ENCODE measurements around the gene TRIM3. TPM values are rescaled to one million over a fixed set of nuclear protein-coding genes. Genes with fewer than 3 reads are reported as not detected.

The TRIM3 gene
- total and polyA plus RNA-seq, 2 donors (not counting 1 experiment from before 2014, with no cell fraction given) = 11.4 to 20.1 TPM

Other genes with a start within 250 kb of the TRIM3 start
- gene FHIP1B, start 239.3 kb downstream of the TRIM3 start, total RNA-seq = 44.1 and 48.3 TPM in 2 replicates
- gene FHIP1B, start 239.3 kb downstream of the TRIM3 start, polyA plus RNA-seq = 17.1 and 37.1 TPM in 2 replicates
- gene CNGA4, start 234.9 kb downstream of the TRIM3 start, total RNA-seq = 0.22 and 0.79 TPM in 2 replicates
- gene CNGA4, start 234.9 kb downstream of the TRIM3 start, polyA plus RNA-seq = 0.40 and 1.9 TPM in 2 replicates
- not detected in 2 replicates for gene CCKBR, start 214.1 kb downstream of the TRIM3 start, total RNA-seq
- gene CCKBR, start 214.1 kb downstream of the TRIM3 start, polyA plus RNA-seq = not detected in 2 replicates
- not detected in 2 replicates for gene CAVIN3, start 153.4 kb downstream of the TRIM3 start, total RNA-seq
- gene CAVIN3, start 153.4 kb downstream of the TRIM3 start, polyA plus RNA-seq = not detected in 2 replicates
- gene SMPD1, start 83.5 kb downstream of the TRIM3 start, total RNA-seq = 18.3 TPM in 2 replicates
- 30.7 and 32.0 TPM in 2 replicates for gene SMPD1, start 83.5 kb downstream of the TRIM3 start, polyA plus RNA-seq
- gene APBB1, start 54.8 kb downstream of the TRIM3 start, total RNA-seq = 31.4 and 32.5 TPM in 2 replicates
- 23.4 and 23.8 TPM in 2 replicates for gene APBB1, start 54.8 kb downstream of the TRIM3 start, polyA plus RNA-seq
- 1.1 and 2.4 TPM in 2 replicates for gene HPX, start 33.0 kb downstream of the TRIM3 start, total RNA-seq
- 0.64 and 1.2 TPM in 2 replicates for gene HPX, start 33.0 kb downstream of the TRIM3 start, polyA plus RNA-seq
- gene ARFIP2, start 7.4 kb upstream of the TRIM3 start, total RNA-seq = 46.8 and 47.5 TPM in 2 replicates
- 54.5 and 88.1 TPM in 2 replicates for gene ARFIP2, start 7.4 kb upstream of the TRIM3 start, polyA plus RNA-seq
- gene TIMM10B, start 7.6 kb upstream of the TRIM3 start, total RNA-seq = 62.1 and 63.7 TPM in 2 replicates
- gene TIMM10B, start 7.6 kb upstream of the TRIM3 start, polyA plus RNA-seq = 42.9 and 48.5 TPM in 2 replicates
- gene DNHD1, start 23.3 kb upstream of the TRIM3 start, total RNA-seq = 58.2 and 59.6 TPM in 2 replicates
- gene DNHD1, start 23.3 kb upstream of the TRIM3 start, polyA plus RNA-seq = 53.9 and 58.0 TPM in 2 replicates
- 29.4 and 29.5 TPM in 2 replicates for gene RRP8, start 129.7 kb upstream of the TRIM3 start, total RNA-seq
- 6.8 and 8.6 TPM in 2 replicates for gene RRP8, start 129.7 kb upstream of the TRIM3 start, polyA plus RNA-seq
- 119 and 131 TPM in 2 replicates for gene ILK, start 129.8 kb upstream of the TRIM3 start, total RNA-seq
- gene ILK, start 129.8 kb upstream of the TRIM3 start, polyA plus RNA-seq = 85.9 and 88.5 TPM in 2 replicates
- 92.2 and 114 TPM in 2 replicates for gene TAF10, start 138.3 kb upstream of the TRIM3 start, total RNA-seq
- 107 and 156 TPM in 2 replicates for gene TAF10, start 138.3 kb upstream of the TRIM3 start, polyA plus RNA-seq
- 191 and 200 TPM in 2 replicates for gene TPP1, start 145.5 kb upstream of the TRIM3 start, total RNA-seq
- 118 and 133 TPM in 2 replicates for gene TPP1, start 145.5 kb upstream of the TRIM3 start, polyA plus RNA-seq
- gene DCHS1, start 181.9 kb upstream of the TRIM3 start, total RNA-seq = 0.78 and 0.84 TPM in 2 replicates
- 0.31 and 0.79 TPM in 2 replicates for gene DCHS1, start 181.9 kb upstream of the TRIM3 start, polyA plus RNA-seq
- gene MRPL17, start 209.4 kb upstream of the TRIM3 start, total RNA-seq = 18.2 and 23.1 TPM in 2 replicates
- gene MRPL17, start 209.4 kb upstream of the TRIM3 start, polyA plus RNA-seq = 4.8 and 9.9 TPM in 2 replicates